HepG2 (cell line): ENCODE results near the gene KCTD5. TPM values are rescaled to one million over a fixed set of nuclear protein-coding genes. Genes with fewer than 3 reads are reported as not detected.

Experiments used
- ATAC-seq: fragments of 200-7000 bp; cut with Tn5 transposase; 3 replicates; pipeline ENCODE4 v1.9.1; 2020; ENCODE audit warnings: mild to moderate bottlenecking, moderate library complexity
- BruUV-seq: library from RNA; stranded (reverse); fragments of 400-500 nt; replicated peaks from 2 replicates; lab custom pipeline; 2021; lab: Mats Ljungman, UMichigan
- CTCF ChIA-PET: fragments of 300-600 bp; formaldehyde crosslinking; extraction: SDS; loops from one replicate; lab custom pipeline; 2021; ENCODE audit warnings: low total read pairs, inconsistent platforms, low intra/inter-chr PET ratio; lab: Yijun Ruan, JAX
- POLR2A ChIA-PET: fragments of 350-600 bp; sonication (Branson Sonifier 250); formaldehyde crosslinking; loops from one replicate; lab custom pipeline; 2020; ENCODE audit warnings: antibody characterized with exemption, inconsistent platforms; lab: Yijun Ruan, JAX
- DNase-seq: peaks from one replicate; pipeline ENCODE4 v3.0.0-alpha.2; 2015; ENCODE audit warnings: low spot score
- FAIRE-seq: peaks from 3 replicates; lab custom pipeline; 2011; peaks lifted over from hg19 to GRCh38; lab: Jason Lieb, UNC
- H2AFZ ChIP-seq: one replicate; pipeline ENCODE4 v1.6.1; 2011; ENCODE audit warnings: low read length, inconsistent platforms
- H3K27ac ChIP-seq: fragments of 300-600 bp; 3 replicates; pipeline ENCODE4 v1.8.0; 2011; ENCODE audit warnings: mixed run types, mild to moderate bottlenecking, mixed read lengths, low read length, inconsistent platforms; ENCODE audit not compliant: insufficient read depth; ENCODE audit errors: extremely low read length
- H3K27me3 ChIP-seq, 2 experiments: fragments of 200-600 bp in 1 of 2; 2 replicates in 1 of 2; 3 replicates in 1 of 2; pipeline versions ENCODE4 v1.6.0 to v1.8.0; 2011; ENCODE audit warnings: low read length in 2 of 2, mild to moderate bottlenecking in 2 of 2, moderate library complexity in 2 of 2, inconsistent platforms in 1 of 2; ENCODE audit not compliant: insufficient read depth in 2 of 2, control insufficient read depth in 1 of 2
- H3K36me3 ChIP-seq, 2 experiments: fragments of 200-600 bp in 1 of 2; replicated peaks in 1 of 2; 2 replicates in 1 of 2; 3 replicates in 1 of 2; pipeline versions ENCODE4 v1.5.1 to v1.8.0; 2011; ENCODE audit warnings: low read length in 2 of 2, inconsistent platforms in 1 of 2; ENCODE audit not compliant: insufficient read depth in 2 of 2, control insufficient read depth in 1 of 2
- H3K4me1 ChIP-seq: 2 replicates; pipeline ENCODE4 v1.5.1; 2012; ENCODE audit warnings: low read length, inconsistent platforms; ENCODE audit not compliant: insufficient read depth
- H3K4me2 ChIP-seq: 2 replicates; pipeline ENCODE4 v1.6.0; 2011; ENCODE audit warnings: low read depth, low read length, inconsistent platforms
- H3K4me3 ChIP-seq, 3 experiments: fragments of 200-600 bp in 1 of 3; sonication (generic), shearing (Covaris generic) in 1 of 3; replicated peaks in 1 of 3; 2 replicates each; pipeline ENCODE4 v1.5.1; 2011 to 2016; ENCODE audit warnings: low read length in 3 of 3, inconsistent platforms in 2 of 3, low read depth in 2 of 3, mild to moderate bottlenecking in 2 of 3, control low read depth in 1 of 3, mixed read lengths in 1 of 3; ENCODE audit not compliant: insufficient read depth in 1 of 3
- H3K79me2 ChIP-seq: one replicate; pipeline ENCODE4 v1.6.1; 2011; ENCODE audit warnings: low read length, inconsistent platforms; ENCODE audit not compliant: insufficient read depth
- H3K9ac ChIP-seq: 2 replicates; pipeline ENCODE4 v1.6.0; 2011; ENCODE audit warnings: mild to moderate bottlenecking, low read depth, low read length, inconsistent platforms; ENCODE audit not compliant: insufficient read depth
- H3K9me3 ChIP-seq: 2 replicates; pipeline ENCODE4 v1.5.1; 2012; ENCODE audit warnings: mild to moderate bottlenecking, low read length
- H4K20me1 ChIP-seq: 2 replicates; pipeline ENCODE4 v1.6.0; 2011; ENCODE audit warnings: inconsistent platforms, mild to moderate bottlenecking, low read length, moderate library complexity; ENCODE audit not compliant: insufficient read depth
- BRD4 ChIP-seq: sonication (generic); formaldehyde crosslinking; IDR thresholded peaks from 2 replicates; pipeline ENCODE4 v1.4.0; 2020; ENCODE audit warnings: missing genetic modification reagents
- EEA1 ChIP-seq: sonication (generic); formaldehyde crosslinking; IDR thresholded peaks from 2 replicates; pipeline ENCODE4 v1.5.1; 2020; ENCODE audit warnings: mild to moderate bottlenecking, missing genetic modification reagents, borderline replicate concordance
- IRF2 ChIP-seq: IDR thresholded peaks from 2 replicates; pipeline ENCODE4 v1.6.1; 2018; ENCODE audit warnings: missing genetic modification reagents, missing compliant biosample characterization
- KAT8 ChIP-seq: IDR thresholded peaks from 2 replicates; pipeline ENCODE4 v1.6.1; 2016; ENCODE audit warnings: missing genetic modification reagents, missing compliant biosample characterization
- MEIS2 ChIP-seq: sonication (generic); formaldehyde crosslinking; IDR thresholded peaks from 2 replicates; pipeline ENCODE4 v1.9.0; 2021; ENCODE audit warnings: mild to moderate bottlenecking, missing genetic modification reagents
- PHF8 ChIP-seq: sonication (generic); formaldehyde crosslinking; IDR thresholded peaks from 2 replicates; pipeline ENCODE4 v1.5.0; 2020; ENCODE audit warnings: missing genetic modification reagents
- POLR2A ChIP-seq, 2 experiments: IDR thresholded peaks; 2 replicates each; pipeline ENCODE4 v1.6.1; 2011; ENCODE audit warnings: low read depth in 2 of 2, low read length in 2 of 2, mild to moderate bottlenecking in 1 of 2, moderate library complexity in 1 of 2; ENCODE audit not compliant: insufficient read depth in 1 of 2
- SALL1 ChIP-seq: sonication (generic); formaldehyde crosslinking; IDR thresholded peaks from 2 replicates; pipeline ENCODE4 v1.8.0; 2022; ENCODE audit warnings: mild to moderate bottlenecking, missing genetic modification reagents
- SMAD9 ChIP-seq: sonication (generic); formaldehyde crosslinking; IDR thresholded peaks from 2 replicates; pipeline ENCODE4 v1.5.1; 2020; ENCODE audit warnings: mild to moderate bottlenecking, missing genetic modification reagents
- SPEN ChIP-seq: sonication (generic); formaldehyde crosslinking; IDR thresholded peaks from 2 replicates; pipeline ENCODE4 v1.5.1; 2020; ENCODE audit warnings: low read depth, mild to moderate bottlenecking, missing genetic modification reagents
- THAP11 ChIP-seq: IDR thresholded peaks from 2 replicates; pipeline ENCODE4 v1.6.1; 2016; ENCODE audit warnings: missing biosample characterization, missing genetic modification reagents
- YEATS4 ChIP-seq: sonication (generic); formaldehyde crosslinking; IDR thresholded peaks from 2 replicates; pipeline ENCODE4 v1.4.0; 2020; ENCODE audit warnings: missing genetic modification reagents, borderline replicate concordance
- ZC3H4 ChIP-seq: sonication (generic); formaldehyde crosslinking; IDR thresholded peaks from 2 replicates; pipeline ENCODE4 v1.4.0; 2020; ENCODE audit warnings: missing genetic modification reagents, borderline replicate concordance
- ZNF264 ChIP-seq: sonication (generic); formaldehyde crosslinking; IDR thresholded peaks from 2 replicates; pipeline ENCODE4 v1.4.0; 2020; ENCODE audit warnings: missing genetic modification reagents
- ZNF7 ChIP-seq: IDR thresholded peaks from 2 replicates; pipeline ENCODE4 v1.6.1; 2016; ENCODE audit warnings: missing biosample characterization, missing genetic modification reagents
- ZNF724P ChIP-seq: sonication (generic); formaldehyde crosslinking; IDR thresholded peaks from 2 replicates; pipeline ENCODE4 v1.8.0; 2022; ENCODE audit warnings: missing genetic modification reagents, borderline replicate concordance
- ZNF788 ChIP-seq: sonication (generic); formaldehyde crosslinking; IDR thresholded peaks from 2 replicates; pipeline ENCODE4 v1.5.0; 2020; ENCODE audit warnings: mild to moderate bottlenecking, missing genetic modification reagents, borderline replicate concordance
- ZSCAN22 ChIP-seq: sonication (generic); formaldehyde crosslinking; IDR thresholded peaks from 2 replicates; pipeline ENCODE4 v1.4.0; 2020; ENCODE audit warnings: mild to moderate bottlenecking, missing genetic modification reagents
- WGBS: methylation state at CpG from one replicate; pipeline ENCODE4 v1.1.6; 2017; ENCODE audit warnings: low lambda C conversion rate; 5-methylcytosine and 5-hydroxymethylcytosine counted together
- in situ Hi-C: cut with HindIII; loops from 2 replicates; pipeline ENCODE4 v1.10.0; 2017; ENCODE audit warnings: low pct_unique_long_range_greater_than_20kb; ENCODE audit not compliant: extremely low pct_ligation_motif_present
- intact Hi-C: fragments of 100-400 bp; cut with micrococcal nuclease; formaldehyde crosslinking; loops from one replicate; pipeline ENCODE4 v1.10.0; 2022; ENCODE audit not compliant: unreplicated experiment
- polyA plus RNA-seq, 8 experiments: library from polyadenylated mRNA; depleted of rRNA in 3 of 8; stranded (reverse) in 7 of 8; unstranded in 1 of 8; fragments of >200 nt; fragmentation: Illumina TruSeq in 4 of 8; extraction: Trizol in 4 of 8; gene quantifications; 2 replicates each; pipeline versions ENCODE4 v1.2.1 to v1.2.3, GENCODE V29; 2011 to 2016; ENCODE audit warnings: low read depth in 4 of 8, missing spikeins in 1 of 8, mixed read lengths in 1 of 8; ENCODE audit not compliant: insufficient read depth in 1 of 8
- total RNA-seq, 5 experiments: library from RNA; depleted of rRNA; stranded (reverse); fragments of >200 nt; fragmentation: Illumina TruSeq; extraction: Trizol; gene quantifications; 2 replicates each; pipeline ENCODE4 v1.2.3, GENCODE V29; 2016; ENCODE audit warnings: low read depth in 1 of 5
- TF ChIP-seq, protein P1 (sequence below): sonication (generic); formaldehyde crosslinking; IDR thresholded peaks from 2 replicates; pipeline ENCODE4 v1.5.1; 2020; ENCODE audit warnings: mild to moderate bottlenecking, missing genetic modification reagents, moderate library complexity
- TF ChIP-seq, protein P2 (sequence below): sonication (generic); formaldehyde crosslinking; IDR thresholded peaks from 2 replicates; pipeline ENCODE4 v1.8.0; 2022; ENCODE audit warnings: missing genetic modification reagents, mild to moderate bottlenecking, borderline replicate concordance

The KCTD5 gene
- total and polyA plus RNA-seq, 2 of the 13 experiments (the other 11 are each of a cell fraction or from before 2014, with no cell fraction given), result 25.4 to 29.8 TPM

DNA sequence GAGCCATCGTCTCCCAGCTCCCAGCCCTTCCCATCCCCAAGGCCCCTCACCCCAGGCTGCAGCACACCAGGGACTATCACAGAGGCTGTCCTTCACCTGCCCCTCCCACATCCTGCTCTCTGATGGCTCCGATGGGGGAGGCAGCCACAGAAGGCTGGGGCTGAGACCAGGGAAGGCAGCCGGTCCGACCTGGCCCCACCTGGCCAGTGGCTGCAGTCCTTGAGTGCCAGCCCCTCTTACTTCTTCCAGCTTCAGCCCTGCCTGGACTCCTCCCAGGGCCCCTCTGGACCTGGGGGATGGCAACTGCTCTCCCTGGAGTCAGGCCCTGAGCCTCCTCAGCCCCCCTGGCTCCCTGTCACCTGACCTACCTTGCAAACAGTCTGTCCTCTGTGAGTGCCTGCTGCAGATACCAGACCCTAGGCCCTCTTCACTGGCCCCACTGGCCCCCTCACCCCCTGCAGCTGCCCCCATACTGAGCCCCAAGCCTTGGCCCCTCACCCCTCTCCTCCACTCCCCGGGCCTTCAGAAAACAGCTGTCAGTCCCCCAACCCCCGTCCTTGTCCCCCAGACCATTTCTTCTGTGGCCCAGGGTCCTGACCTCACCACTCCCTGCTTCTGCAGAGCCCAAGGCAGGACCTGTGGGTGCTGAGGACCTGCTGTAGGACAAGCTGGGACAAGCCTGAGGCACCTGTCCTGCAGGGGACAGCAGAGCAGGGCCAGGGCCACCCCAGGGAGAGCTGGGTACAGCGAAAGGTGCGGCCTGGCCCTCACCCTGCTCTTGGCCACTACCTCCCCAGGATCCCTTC, 57.5 kb downstream of the KCTD5 start:
- in situ Hi-C loops, result no loop called here
- Histone ChIP-seq H3K79me2 (no peaks in the 10 kb centered on the region), H3K4me1 (peaks cover 40% of the 10 kb centered on the region), H3K27ac (no peak overlapping the region), H3K36me3 (no peaks in the 10 kb centered on the region), H4K20me1 (no peaks in the 10 kb centered on the region), H3K4me3 (peak overlapping the region in 2 of 3 experiments; percentile 35 to 47; a peak in 4 of 6 replicates), H3K27me3 (no peaks in the 10 kb centered on the region), H3K4me2 (peak overlapping the region; percentile 80), H3K9me3 (no peaks in the 10 kb centered on the region), H3K9ac (peak overlapping the region; percentile 38), H2AFZ (no peak overlapping the region)
- ChIA-PET POLR2A (interaction anchor here (0.6 to 4.4 kb wide), 2 partner anchors 13 to 756 kb away, joined by 3 to 43 read pairs; partner anchors contain the start of gene SRRM2), CTCF (no interaction called here)
- FAIRE-seq (no peak), DNase-seq (peak; percentile 45), ATAC-seq (peak; percentile 78)
- WGBS, result 26% methylated on average over 2 of the region's 8 CpGs
- intact Hi-C loops, result no loop called here
- no TSS peak for BruUV-seq
- TF ChIP-seq ZNF7 (CRISPR knock-in tag) (no peak), BRD4 (CRISPR knock-in tag) (peak; percentile 75; the same call in 1 of the 2 replicates), MEIS2 (no peak), PHF8 (0 out of 2 replicates have a peak, but pooled peaks have one; percentile 39), SPEN (CRISPR knock-in tag) (0 out of 2 replicates have a peak, but pooled peaks have one; percentile 13), SALL1 (peak; percentile 13; the same call in 1 of the 2 replicates), ZSCAN22 (CRISPR knock-in tag) (peak; percentile 96), THAP11 (CRISPR knock-in tag) (peak; percentile 10; the same call in 1 of the 2 replicates), EEA1 (CRISPR knock-in tag) (no peak), IRF2 (CRISPR knock-in tag) (no peak), ZNF788 (CRISPR knock-in tag) (0 out of 2 replicates have a peak, but pooled peaks have one; percentile 31), SMAD9 (no peak), KAT8 (CRISPR knock-in tag) (peak; percentile 46; the same call in 1 of the 2 replicates), ZC3H4 (CRISPR knock-in tag) (no peak), ZNF724P (CRISPR knock-in tag) (no peak), YEATS4 (0 out of 2 replicates have a peak, but pooled peaks have one; percentile 54), POLR2A (IDR thresholded peaks at IDR 0.05; ENCODE audit: insufficient read depth in 1 of 2, low read depth in 2 of 2, low read length in 2 of 2) (peak in 1 of 2 experiments; percentile 47; a peak in 1 of 4 replicates), ZNF264 (CRISPR knock-in tag) (no peak)
- TF ChIP-seq, protein P1, sequence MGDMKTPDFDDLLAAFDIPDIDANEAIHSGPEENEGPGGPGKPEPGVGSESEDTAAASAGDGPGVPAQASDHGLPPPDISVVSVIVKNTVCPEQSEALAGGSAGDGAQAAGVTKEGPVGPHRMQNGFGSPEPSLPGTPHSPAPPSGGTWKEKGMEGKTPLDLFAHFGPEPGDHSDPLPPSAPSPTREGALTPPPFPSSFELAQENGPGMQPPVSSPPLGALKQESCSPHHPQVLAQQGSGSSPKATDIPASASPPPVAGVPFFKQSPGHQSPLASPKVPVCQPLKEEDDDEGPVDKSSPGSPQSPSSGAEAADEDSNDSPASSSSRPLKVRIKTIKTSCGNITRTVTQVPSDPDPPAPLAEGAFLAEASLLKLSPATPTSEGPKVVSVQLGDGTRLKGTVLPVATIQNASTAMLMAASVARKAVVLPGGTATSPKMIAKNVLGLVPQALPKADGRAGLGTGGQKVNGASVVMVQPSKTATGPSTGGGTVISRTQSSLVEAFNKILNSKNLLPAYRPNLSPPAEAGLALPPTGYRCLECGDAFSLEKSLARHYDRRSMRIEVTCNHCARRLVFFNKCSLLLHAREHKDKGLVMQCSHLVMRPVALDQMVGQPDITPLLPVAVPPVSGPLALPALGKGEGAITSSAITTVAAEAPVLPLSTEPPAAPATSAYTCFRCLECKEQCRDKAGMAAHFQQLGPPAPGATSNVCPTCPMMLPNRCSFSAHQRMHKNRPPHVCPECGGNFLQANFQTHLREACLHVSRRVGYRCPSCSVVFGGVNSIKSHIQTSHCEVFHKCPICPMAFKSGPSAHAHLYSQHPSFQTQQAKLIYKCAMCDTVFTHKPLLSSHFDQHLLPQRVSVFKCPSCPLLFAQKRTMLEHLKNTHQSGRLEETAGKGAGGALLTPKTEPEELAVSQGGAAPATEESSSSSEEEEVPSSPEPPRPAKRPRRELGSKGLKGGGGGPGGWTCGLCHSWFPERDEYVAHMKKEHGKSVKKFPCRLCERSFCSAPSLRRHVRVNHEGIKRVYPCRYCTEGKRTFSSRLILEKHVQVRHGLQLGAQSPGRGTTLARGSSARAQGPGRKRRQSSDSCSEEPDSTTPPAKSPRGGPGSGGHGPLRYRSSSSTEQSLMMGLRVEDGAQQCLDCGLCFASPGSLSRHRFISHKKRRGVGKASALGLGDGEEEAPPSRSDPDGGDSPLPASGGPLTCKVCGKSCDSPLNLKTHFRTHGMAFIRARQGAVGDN (CRISPR knock-in tag), result peak; percentile 67
- TF ChIP-seq, protein P2, sequence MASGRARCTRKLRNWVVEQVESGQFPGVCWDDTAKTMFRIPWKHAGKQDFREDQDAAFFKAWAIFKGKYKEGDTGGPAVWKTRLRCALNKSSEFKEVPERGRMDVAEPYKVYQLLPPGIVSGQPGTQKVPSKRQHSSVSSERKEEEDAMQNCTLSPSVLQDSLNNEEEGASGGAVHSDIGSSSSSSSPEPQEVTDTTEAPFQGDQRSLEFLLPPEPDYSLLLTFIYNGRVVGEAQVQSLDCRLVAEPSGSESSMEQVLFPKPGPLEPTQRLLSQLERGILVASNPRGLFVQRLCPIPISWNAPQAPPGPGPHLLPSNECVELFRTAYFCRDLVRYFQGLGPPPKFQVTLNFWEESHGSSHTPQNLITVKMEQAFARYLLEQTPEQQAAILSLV, result 0 out of 2 replicates have a peak, but pooled peaks have one; percentile 30
